ENCODE measurements around the gene NRXN3. TPM values are rescaled to one million over a fixed set of nuclear protein-coding genes. Genes with fewer than 3 reads are reported as not detected.

NRXN3 gene
- total RNA-seq, 2 experiments from 2014 or later = not detected

DNA sequence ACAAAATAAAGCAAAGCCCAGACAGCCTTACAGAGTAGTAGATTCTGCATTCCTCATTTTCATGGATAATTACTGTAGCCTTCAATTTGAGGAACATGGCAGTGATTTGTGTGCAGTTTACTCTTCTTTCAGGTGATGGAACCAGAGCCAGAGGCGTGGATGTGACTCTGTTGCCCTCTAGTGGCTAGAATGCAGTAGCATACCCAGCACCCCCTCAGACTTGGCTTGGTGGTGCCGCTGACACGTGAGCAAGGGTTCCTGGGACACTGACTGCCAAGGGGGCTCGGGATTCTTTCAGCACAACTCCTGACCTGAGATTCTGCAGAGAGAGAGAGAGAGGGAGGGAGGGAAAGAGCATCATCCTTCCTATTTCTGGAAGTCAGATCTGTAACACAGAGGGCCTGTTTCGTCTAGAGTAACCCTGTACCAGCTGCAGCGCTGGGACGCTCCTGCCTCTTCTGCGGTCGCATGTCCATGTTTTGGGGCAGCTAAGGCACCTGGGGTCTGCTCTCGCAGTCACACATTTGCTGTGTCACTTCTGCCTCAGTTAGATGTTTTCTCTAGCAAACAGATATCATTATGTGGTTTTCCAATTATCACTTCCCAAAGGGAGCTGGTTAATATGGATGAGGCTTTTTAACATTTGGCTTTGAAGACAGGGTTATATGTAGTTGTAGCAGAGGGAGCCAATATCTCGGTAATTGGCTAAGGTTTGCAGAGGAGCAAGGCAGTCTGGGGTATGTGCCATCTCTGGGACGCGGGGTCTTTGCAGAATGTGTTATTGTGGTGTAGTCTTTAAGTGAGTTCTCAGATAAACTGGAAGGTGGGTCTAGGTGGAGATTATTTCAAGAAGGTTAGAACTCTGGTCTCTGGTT is 428.1 kb downstream of the NRXN3 start:
- DNase-seq = peak; percentile 42
- Mint-ChIP-seq H3K4me3 (no peak overlapping the region), H3K27me3 (no peaks in the 10 kb centered on the region), H3K9me3 (no peaks in the 10 kb centered on the region), H3K4me1 (no peaks in the 10 kb centered on the region), H3K36me3 (ENCODE audit: low read depth) (no peaks in the 10 kb centered on the region), H3K27ac (no peak overlapping the region)
- POLR2A ChIA-PET = no interaction called here
- CTCF ChIA-PET = interaction anchor here (0.8 to 2.0 kb wide), 9 partner anchors 11 to 736 kb away, joined by 3 to 9 read pairs (median 4); no protein-coding TSS in a partner anchor

GRCh38 chr14:78605025-78605762 is 435.0 kb downstream of the NRXN3 start:
- ChIA-PET POLR2A (no interaction called here), CTCF (interaction anchor here (0.6 kb wide), 1 partner anchor 132 kb away, joined by 3 read pairs; no protein-coding TSS in a partner anchor)
- Mint-ChIP-seq H3K9me3 (no peaks in the 10 kb centered on the region), H3K27me3 (no peaks in the 10 kb centered on the region), H3K27ac (no peak overlapping the region), H3K36me3 (ENCODE audit: low read depth) (no peaks in the 10 kb centered on the region), H3K4me3 (no peak overlapping the region), H3K4me1 (no peaks in the 10 kb centered on the region)
- no peak for DNase-seq

GRCh38 chr14:78605897-78606500 is 435.8 kb downstream of the NRXN3 start:
- ChIA-PET CTCF (interaction anchor here (0.6 kb wide), 1 partner anchor 133 kb away, joined by 3 read pairs; no protein-coding TSS in a partner anchor), POLR2A (no interaction called here)
- no peaks in the 10 kb centered on the region for H3K4me1 Mint-ChIP-seq
- H3K36me3 Mint-ChIP-seq (ENCODE audit: low read depth) = no peaks in the 10 kb centered on the region
- no peak overlapping the region for H3K27ac Mint-ChIP-seq
- H3K9me3 Mint-ChIP-seq = no peaks in the 10 kb centered on the region
- no peak overlapping the region for H3K4me3 Mint-ChIP-seq
- H3K27me3 Mint-ChIP-seq = no peaks in the 10 kb centered on the region
- DNase-seq = no peak

DNA sequence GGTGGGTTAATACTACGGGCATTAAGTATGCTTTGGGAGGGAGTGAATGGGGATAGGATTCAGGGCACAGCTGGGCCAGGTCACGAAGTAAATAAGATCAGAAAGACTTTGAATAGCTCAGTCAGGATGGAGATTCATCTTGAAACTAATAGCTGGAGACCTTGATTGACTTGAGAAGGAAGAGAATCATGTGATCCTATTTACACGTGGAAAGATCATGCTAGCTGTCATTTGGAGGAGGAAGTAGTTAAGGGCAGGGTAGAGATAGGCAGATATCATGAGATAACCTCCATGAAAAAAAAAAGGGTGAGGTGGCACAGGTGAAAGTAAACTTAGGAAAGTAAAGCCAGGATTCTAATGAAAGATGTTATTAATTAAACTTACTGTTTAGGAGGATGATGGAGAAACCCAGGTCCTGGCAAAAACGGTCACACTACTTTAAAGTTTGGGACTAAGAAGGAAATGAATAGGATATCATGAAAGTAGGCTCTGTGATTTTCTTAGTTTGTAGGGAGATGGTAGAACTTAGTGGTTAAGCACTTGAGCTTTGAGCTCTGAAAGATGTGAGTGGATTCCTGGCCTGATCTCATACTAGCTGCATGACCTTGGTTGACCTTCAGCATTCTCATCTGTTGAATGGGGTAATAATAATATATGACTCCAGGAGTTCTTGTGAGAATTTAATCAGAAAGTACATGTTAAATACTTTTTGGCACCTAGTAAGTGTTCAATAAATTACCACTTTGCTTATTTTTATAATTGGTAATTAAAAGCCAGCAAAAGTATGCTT is 439.0 kb downstream of the NRXN3 start:
- Mint-ChIP-seq H3K27ac (no peak overlapping the region), H3K27me3 (no peaks in the 10 kb centered on the region), H3K4me1 (no peaks in the 10 kb centered on the region), H3K4me3 (no peak overlapping the region), H3K36me3 (ENCODE audit: low read depth) (no peaks in the 10 kb centered on the region), H3K9me3 (no peaks in the 10 kb centered on the region)
- DNase-seq = no peak
- ChIA-PET POLR2A (no interaction called here), CTCF (interaction anchor here (1.5 to 2.1 kb wide), 2 partner anchors 10 to 12 kb away, joined by 4 to 9 read pairs; no protein-coding TSS in a partner anchor)

DNA sequence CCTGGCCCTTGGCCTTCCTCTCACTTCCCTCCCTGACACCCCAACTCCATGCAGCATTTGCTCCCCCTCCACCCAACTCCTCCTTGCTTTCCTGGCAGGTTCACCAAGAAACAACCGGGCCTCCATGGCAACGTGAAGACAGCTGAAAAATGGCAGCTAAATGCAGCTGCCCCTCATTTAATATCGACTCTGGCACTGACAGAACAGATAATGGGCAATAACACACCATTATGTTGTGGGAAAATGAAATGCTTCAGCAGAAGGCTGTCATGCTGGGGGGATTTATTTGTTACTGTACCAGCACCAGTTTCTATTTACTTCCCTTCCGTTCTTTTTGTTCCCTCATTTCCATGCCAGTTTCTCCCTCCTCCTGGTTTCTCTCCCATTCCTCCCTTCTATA is 440.8 kb downstream of the NRXN3 start:
- CTCF ChIA-PET = no interaction called here
- POLR2A ChIA-PET = no interaction called here

DNA sequence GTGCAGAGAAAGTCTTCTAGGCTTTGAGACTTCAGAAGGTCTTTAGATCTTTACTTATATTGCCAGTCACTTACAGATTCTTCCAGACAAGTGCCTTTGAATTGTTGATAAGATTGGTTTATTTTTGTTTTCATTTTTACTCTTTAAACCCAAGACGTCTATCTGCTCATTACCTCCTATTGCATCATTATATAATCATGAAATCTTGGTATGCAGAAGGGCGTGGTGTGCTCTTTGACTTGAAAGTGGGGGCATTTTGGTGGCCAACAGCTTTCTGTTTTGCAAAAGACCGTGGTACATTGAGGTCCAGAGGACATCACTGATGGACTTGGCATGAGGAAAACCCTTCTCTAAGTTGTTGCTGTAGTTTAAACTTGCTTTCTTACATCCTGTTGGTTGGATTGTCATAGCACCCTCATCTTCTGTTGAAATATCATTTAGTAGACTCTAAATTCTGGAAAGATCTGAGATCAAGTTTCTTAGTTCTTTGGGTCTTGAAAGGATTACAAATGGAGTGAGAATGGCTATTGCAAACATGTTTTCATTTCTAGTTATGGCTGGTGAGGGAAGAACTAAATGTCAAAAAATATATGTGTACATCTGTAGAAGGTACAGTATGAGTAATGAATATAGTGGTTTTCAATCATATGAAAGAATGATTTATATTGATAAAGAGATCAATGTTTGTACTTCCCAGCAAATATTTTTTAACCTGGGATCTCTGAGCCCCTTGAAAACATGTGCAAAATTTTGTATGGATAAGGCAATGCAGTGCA is 441.8 kb downstream of the NRXN3 start:
- Mint-ChIP-seq H3K36me3 (ENCODE audit: low read depth) (no peaks in the 10 kb centered on the region), H3K9me3 (no peaks in the 10 kb centered on the region), H3K27ac (no peak overlapping the region), H3K27me3 (no peaks in the 10 kb centered on the region), H3K4me1 (no peaks in the 10 kb centered on the region), H3K4me3 (no peak overlapping the region)
- CTCF ChIA-PET = no interaction called here
- no peak for DNase-seq
- POLR2A ChIA-PET = no interaction called here

More for the DNA sequence above, 440.8 kb downstream of the NRXN3 start:
- Mint-ChIP-seq H3K27ac (no peak overlapping the region), H3K9me3 (no peaks in the 10 kb centered on the region), H3K27me3 (no peaks in the 10 kb centered on the region), H3K4me3 (no peak overlapping the region), H3K36me3 (ENCODE audit: low read depth) (no peaks in the 10 kb centered on the region), H3K4me1 (no peaks in the 10 kb centered on the region)
- no peak for DNase-seq

DNA sequence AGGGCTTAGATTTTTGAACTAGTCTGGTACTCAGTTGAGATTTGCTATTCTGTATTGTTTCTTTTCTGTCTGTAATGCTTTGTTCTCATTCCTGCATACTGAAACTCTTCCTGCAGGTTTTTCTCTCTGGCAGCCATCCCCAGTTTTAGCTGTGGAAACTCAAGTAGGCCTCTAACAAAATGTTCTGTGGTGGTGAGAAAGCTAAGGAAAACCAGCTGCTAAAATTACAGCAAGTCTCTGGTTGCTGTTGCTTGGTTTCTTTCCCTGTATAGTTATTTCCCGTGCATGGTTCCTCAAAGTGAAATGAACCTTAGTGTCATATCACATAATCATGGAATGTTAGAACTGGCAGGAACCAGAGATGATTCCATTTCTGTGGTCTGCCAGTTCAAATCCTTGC is 442.5 kb downstream of the NRXN3 start:
- CTCF ChIA-PET = no interaction called here
- POLR2A ChIA-PET = no interaction called here
- Mint-ChIP-seq H3K27me3 (no peaks in the 10 kb centered on the region), H3K4me1 (no peaks in the 10 kb centered on the region), H3K36me3 (ENCODE audit: low read depth) (no peaks in the 10 kb centered on the region), H3K27ac (no peak overlapping the region), H3K9me3 (no peaks in the 10 kb centered on the region), H3K4me3 (no peak overlapping the region)
- no peak for DNase-seq

DNA sequence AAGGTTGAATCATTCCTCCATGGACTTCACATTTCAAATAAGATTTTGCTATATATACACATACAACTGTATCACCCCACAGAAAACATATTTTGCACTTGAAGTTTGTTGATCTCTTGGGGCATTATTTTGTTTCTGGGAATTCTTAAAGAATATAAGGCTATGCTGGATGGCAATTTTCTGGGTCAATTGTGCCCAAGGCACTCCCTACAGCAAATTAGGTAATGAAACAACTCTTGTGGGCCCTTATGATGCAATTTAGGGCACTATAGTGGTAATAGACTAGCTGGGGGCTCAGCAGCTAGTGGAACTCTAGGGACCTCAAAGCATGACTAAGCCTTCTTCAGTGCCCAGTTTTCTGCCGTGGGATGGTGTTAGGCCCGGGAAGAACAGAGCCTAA is 444.4 kb downstream of the NRXN3 start:
- ChIA-PET POLR2A (no interaction called here), CTCF (interaction anchor here (0.5 kb wide), 1 partner anchor 799 kb away, joined by 3 read pairs; no protein-coding TSS in a partner anchor)
- H3K27ac Mint-ChIP-seq = no peak overlapping the region
- no peaks in the 10 kb centered on the region for H3K9me3 Mint-ChIP-seq
- H3K4me1 Mint-ChIP-seq = no peaks in the 10 kb centered on the region
- no peaks in the 10 kb centered on the region for H3K27me3 Mint-ChIP-seq
- DNase-seq = no peak
- H3K4me3 Mint-ChIP-seq = no peak overlapping the region
- H3K36me3 Mint-ChIP-seq (ENCODE audit: low read depth) = no peaks in the 10 kb centered on the region

GRCh38 chr14:78617735-78618134 is 447.6 kb downstream of the NRXN3 start:
- DNase-seq = no peak
- POLR2A ChIA-PET = no interaction called here
- Mint-ChIP-seq H3K9me3 (no peaks in the 10 kb centered on the region), H3K4me1 (no peaks in the 10 kb centered on the region), H3K27me3 (no peaks in the 10 kb centered on the region), H3K27ac (no peak overlapping the region), H3K4me3 (no peak overlapping the region), H3K36me3 (ENCODE audit: low read depth) (no peaks in the 10 kb centered on the region)
- CTCF ChIA-PET = no interaction called here

GRCh38 chr14:78618368-78618767 is 448.2 kb downstream of the NRXN3 start:
- ChIA-PET POLR2A (no interaction called here), CTCF (no interaction called here)
- no peak for DNase-seq
- H3K27me3 Mint-ChIP-seq = no peaks in the 10 kb centered on the region
- H3K36me3 Mint-ChIP-seq (ENCODE audit: low read depth) = no peaks in the 10 kb centered on the region
- no peak overlapping the region for H3K27ac Mint-ChIP-seq
- H3K9me3 Mint-ChIP-seq = no peaks in the 10 kb centered on the region
- H3K4me1 Mint-ChIP-seq = no peaks in the 10 kb centered on the region
- no peak overlapping the region for H3K4me3 Mint-ChIP-seq

DNA sequence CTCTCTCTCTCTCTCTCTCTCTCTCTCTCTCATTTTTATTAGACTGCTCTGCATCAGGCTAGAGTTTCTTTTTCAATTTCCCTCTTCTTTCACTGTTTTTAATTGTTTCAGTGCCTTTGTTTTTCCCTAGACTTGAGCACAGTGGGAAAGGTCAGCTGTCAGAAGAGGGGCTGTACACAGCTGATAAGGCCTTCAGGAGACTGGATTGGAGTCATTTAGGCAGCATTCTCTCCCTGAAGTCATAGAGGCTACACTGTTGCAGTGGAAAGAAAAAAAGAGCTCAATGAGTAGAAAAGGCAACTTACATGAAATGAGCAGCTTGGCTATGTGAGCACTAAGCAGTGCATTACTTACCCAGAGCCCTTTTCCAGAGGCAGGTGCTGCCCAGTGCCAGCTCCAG is 456.9 kb downstream of the NRXN3 start:
- no peaks in the 10 kb centered on the region for H3K27me3 Mint-ChIP-seq
- no peaks in the 10 kb centered on the region for H3K4me1 Mint-ChIP-seq
- no peaks in the 10 kb centered on the region for H3K36me3 Mint-ChIP-seq (ENCODE audit: low read depth)
- no peak for DNase-seq
- H3K4me3 Mint-ChIP-seq = no peak overlapping the region
- H3K9me3 Mint-ChIP-seq = no peaks in the 10 kb centered on the region
- no peak overlapping the region for H3K27ac Mint-ChIP-seq
- ChIA-PET POLR2A (no interaction called here), CTCF (no interaction called here)

DNA sequence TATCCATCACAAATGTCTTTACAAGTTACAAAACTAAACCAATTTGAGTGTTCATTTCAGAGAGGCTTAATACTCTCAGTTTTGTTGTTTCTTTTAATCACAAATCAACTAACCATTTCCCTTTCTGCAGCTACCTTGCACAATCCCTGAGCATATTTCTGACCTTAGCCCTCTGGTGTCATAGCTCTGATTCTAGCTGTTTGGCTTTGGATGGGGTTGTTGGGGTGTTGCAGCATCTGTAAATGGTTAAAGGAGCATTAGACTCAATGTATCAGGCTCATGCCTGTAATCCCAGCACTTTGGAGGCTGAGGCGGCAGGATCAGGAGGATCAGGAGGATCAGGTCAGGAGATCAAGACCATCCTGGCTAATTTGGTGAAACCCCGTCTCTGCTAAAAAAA is 461.4 kb downstream of the NRXN3 start:
- Mint-ChIP-seq H3K36me3 (ENCODE audit: low read depth) (no peaks in the 10 kb centered on the region), H3K27ac (no peak overlapping the region), H3K4me3 (no peak overlapping the region), H3K9me3 (no peaks in the 10 kb centered on the region), H3K4me1 (no peaks in the 10 kb centered on the region), H3K27me3 (no peaks in the 10 kb centered on the region)
- POLR2A ChIA-PET = no interaction called here
- DNase-seq = no peak
- CTCF ChIA-PET = no interaction called here
